Measurements from ENCODE around the gene TTLL1.

GRCh38 chr22:43036282-43036829 lies 52.8 kb downstream of the TTLL1 start:
- TF ChIP-seq CTCF (IDR thresholded peaks at IDR 0.05) (no peak), EZH2 (IDR thresholded peaks at IDR 0.05) (no peak), EZH2phosphoT487 (IDR thresholded peaks at IDR 0.05) (no peak)

All from neural progenitor cell (in vitro differentiated cells).